KOPT-K1 (cell line): ENCODE measurements around the gene PID1.

ENCODE experiments used
- H3K27ac ChIP-seq: fragments of 200-600 bp; sonication (generic); 2 replicates; pipeline ENCODE4 v1.5.1; 2016; ENCODE audit warnings: antibody characterized with exemption, mild to moderate bottlenecking, low read depth, low read length; ENCODE audit not compliant: poor library complexity, severe bottlenecking
- H3K36me3 ChIP-seq: fragments of 200-600 bp; sonication (generic); 2 replicates; pipeline ENCODE4 v1.5.1; 2017; ENCODE audit warnings: antibody characterized with exemption, mild to moderate bottlenecking, low read length, moderate library complexity; ENCODE audit not compliant: insufficient read depth
- H3K9me3 ChIP-seq: fragments of 200-600 bp; sonication (generic); 2 replicates; pipeline ENCODE4 v1.5.1; 2017; ENCODE audit warnings: antibody characterized with exemption, low read length, mild to moderate bottlenecking; ENCODE audit not compliant: insufficient read depth, poor library complexity, severe bottlenecking

Gene PID1

DNA sequence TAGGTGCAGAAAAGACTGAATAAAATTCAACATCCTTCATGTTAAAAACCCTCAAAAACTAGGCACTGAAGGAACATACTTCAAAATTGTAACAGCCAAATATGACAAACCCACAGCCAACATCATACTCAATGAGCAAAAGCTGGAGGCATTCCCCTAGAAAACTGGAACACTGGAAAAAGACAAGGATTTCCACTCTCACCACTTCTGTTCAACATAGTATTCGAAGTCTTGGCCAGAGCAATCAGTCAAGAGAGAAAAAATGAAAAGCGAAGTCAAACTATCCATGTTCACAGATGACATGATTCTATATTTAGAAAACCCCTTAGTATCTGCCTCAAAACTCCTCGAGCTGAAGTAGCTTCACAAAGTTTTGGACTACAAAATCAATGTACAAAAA, 282.3 kb downstream of the PID1 start:
- H3K36me3 ChIP-seq: no peaks in the 10 kb centered on the region
- peaks cover 18% of the 10 kb centered on the region for H3K9me3 ChIP-seq
- H3K27ac ChIP-seq: no peak overlapping the region

DNA sequence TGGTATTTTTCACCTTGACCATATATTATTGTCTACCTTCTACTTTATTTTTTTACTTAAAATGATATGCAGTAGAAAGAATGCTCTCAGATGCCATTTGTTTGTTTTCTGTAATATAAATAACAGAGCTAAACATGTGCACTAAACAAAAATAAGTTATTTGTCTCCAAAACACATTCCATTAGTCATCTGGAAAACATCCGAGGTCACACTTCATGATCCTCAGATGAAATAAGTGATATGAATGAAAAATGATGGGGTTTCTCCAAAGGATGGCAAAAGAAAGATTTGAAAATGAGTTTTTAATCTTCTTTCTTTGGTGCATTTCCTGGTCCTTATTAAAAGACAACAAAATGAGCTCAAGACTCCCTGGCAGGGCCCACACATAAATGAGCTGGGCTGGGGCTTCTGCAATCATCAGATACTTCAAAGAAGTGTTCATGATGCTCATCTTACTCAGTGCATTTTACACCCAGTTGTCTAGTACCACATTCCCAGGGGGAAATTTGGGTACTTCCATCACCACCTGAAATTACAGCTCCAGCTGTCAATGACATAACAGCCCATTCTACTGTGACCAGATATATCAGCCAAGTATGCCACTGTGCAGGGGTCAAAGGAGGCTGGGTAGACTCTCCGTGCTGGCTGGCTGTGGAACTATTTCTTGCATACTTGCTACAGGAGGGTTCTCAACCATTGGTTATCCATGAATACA, 283.5 kb downstream of the PID1 start:
- Histone ChIP-seq H3K27ac (no peak overlapping the region), H3K36me3 (no peaks in the 10 kb centered on the region), H3K9me3 (peaks cover 14% of the 10 kb centered on the region)

DNA sequence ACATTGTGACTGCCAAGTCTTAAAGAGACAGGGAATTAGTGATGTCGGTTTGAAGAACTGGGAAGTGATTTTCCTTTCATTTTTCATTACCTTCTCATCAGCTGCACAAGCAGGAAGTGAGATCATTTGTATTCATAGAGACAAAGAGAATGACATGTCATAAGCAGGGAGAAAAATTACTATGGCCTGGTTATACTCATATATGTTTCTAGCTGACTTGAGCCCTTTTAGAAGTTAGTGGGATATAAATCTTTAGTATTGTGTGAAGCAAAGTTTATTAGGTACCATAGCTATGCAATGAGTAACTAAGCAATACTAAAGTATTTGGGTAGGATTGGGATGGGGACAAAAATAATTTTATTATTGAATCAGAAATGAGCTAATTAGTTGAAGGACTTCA, 284.1 kb downstream of the PID1 start:
- Histone ChIP-seq H3K9me3 (peaks cover 8% of the 10 kb centered on the region), H3K36me3 (no peaks in the 10 kb centered on the region), H3K27ac (no peak overlapping the region)

DNA sequence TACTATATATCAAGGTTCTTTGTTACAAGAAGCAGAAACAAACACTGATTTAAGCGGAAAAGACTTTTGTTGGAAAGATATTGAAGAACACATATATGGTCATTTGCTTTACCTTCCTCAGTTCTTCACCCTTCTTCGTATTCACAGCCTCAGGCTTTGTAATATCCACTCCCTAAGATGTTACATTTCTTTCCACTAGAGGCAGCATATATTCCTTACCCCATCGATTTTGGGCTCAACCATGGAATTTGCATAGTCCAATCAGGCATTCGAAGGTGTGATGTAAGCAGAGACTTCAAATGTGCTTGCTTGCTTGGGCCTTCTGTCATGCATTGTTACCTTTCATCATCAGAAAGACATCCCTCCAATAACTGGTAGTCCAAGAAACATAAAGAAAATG, 287.4 kb downstream of the PID1 start:
- H3K9me3 ChIP-seq: no peaks in the 10 kb centered on the region
- H3K27ac ChIP-seq: no peak overlapping the region
- no peaks in the 10 kb centered on the region for H3K36me3 ChIP-seq

DNA sequence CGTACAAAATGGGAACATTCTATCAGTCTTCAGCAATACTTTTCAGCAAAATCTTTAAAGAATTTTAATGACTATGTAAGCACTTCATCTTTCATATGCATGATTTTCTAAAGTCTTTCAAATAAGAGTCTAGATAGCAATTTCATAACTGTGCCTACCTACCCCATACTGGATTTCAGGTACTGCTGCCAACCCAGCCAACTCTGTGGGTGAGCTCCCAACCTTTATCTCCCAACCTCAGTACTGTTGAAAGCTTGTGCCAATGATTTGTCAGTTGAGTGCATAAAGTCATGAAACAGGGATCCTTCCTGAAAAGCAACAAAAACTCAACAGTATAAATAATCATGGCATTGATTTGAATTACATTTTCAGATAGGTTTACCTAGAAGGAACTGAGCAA, 296.9 kb downstream of the PID1 start:
- H3K27ac ChIP-seq: no peak overlapping the region
- H3K36me3 ChIP-seq: no peaks in the 10 kb centered on the region
- H3K9me3 ChIP-seq: no peaks in the 10 kb centered on the region
